Omental fat pad (tissue), 4 donors: ENCODE results near the gene CD47. TPM values are rescaled to one million over a fixed set of nuclear protein-coding genes. Genes with fewer than 3 reads are reported as not detected.

ENCODE experiments used
- ATAC-seq: fragments of 150-250 bp; one replicate; pipeline ENCODE4 v1.9.1; 2016; ENCODE audit warnings: mild to moderate bottlenecking, moderate library complexity; ENCODE audit not compliant: low FRiP score
- DNase-seq: peaks from one replicate; pipeline ENCODE4 v3.0.0-alpha.2; 2019; ENCODE audit warnings: low spot score
- total RNA-seq, 4 donors: library from RNA; depleted of rRNA; stranded (reverse); fragments of >200 nt; gene quantifications; one replicate each; pipeline ENCODE4 v1.1.0, GENCODE V29; 2016
- TF ChIP-seq, protein P1 (sequence below), 3 donors: fragments of 450-650 bp; IDR thresholded peaks; one replicate each; pipeline ENCODE4 v1.5.1; 2016 to 2017; ENCODE audit warnings: antibody characterized with exemption in 3 of 3, mild to moderate bottlenecking in 3 of 3, moderate library complexity in 2 of 3

CD47 gene
- total RNA-seq, 4 donors from 2014 or later, result 42.7 to 58.7 (median 56.0) TPM

DNA sequence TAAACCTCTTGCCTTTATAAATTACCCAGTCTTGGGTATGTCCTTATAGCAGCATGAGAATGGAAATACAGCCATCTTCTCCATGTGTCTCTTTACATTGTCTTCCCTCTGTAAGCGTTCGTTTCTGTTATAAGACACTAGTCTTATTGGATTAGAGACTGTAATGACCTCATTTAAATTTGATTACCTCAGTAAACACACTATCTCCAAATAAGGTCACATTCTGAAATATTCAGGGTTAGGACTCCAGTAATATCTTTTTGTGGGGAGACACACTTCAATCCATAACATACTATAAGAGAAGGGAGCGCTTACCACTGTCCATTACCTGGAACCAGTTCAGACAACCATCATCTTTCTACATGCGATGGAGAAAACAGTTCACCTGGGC is 34.3 kb upstream of the CD47 start:
- no peak for DNase-seq
- TF ChIP-seq, protein P1, sequence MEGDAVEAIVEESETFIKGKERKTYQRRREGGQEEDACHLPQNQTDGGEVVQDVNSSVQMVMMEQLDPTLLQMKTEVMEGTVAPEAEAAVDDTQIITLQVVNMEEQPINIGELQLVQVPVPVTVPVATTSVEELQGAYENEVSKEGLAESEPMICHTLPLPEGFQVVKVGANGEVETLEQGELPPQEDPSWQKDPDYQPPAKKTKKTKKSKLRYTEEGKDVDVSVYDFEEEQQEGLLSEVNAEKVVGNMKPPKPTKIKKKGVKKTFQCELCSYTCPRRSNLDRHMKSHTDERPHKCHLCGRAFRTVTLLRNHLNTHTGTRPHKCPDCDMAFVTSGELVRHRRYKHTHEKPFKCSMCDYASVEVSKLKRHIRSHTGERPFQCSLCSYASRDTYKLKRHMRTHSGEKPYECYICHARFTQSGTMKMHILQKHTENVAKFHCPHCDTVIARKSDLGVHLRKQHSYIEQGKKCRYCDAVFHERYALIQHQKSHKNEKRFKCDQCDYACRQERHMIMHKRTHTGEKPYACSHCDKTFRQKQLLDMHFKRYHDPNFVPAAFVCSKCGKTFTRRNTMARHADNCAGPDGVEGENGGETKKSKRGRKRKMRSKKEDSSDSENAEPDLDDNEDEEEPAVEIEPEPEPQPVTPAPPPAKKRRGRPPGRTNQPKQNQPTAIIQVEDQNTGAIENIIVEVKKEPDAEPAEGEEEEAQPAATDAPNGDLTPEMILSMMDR (IDR thresholded peaks at IDR 0.05), result no peak
- ATAC-seq, result no peak

DNA sequence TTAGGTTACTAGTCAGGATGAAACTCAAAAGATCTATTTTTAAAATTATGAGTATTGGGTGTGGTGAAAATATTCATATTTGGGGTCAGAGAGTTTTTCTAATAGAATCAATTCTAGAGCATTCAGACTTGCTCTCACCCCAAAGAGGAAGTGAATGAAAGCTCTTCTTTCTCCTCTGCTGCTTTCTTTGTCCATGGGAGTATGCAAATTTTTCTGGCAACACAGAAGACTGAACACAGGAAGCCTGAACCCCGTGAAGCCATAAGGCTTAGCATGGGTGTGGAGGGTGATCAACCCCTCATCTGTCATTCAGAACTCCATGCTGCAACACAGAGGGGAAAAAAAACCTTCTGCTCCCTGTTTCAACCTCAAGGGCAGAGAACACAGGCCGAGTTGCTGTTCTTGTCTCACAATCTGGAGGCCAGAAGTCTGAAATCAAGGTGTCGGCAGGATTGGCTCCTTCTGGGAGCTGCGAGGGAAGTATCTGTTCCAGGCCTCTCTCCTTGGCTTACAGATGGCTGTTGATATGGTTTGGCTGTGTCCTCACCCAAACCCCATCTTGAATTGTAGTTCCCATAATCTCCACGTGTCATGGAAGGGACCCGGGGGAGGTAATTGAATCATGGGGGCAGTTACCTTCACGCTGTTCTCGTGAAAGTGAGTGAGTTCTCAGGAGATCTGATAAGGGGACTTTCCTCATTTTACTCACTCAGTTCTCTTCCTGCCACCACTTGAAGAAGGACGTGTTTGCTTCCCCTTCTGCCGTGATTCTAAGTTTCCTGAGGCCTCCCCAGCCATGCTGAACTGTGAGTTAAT is 33.7 kb upstream of the CD47 start:
- ATAC-seq, result no peak
- DNase-seq, result no peak
- TF ChIP-seq, protein P1 (IDR thresholded peaks at IDR 0.05), result no peak

GRCh38 chr3:108123326-108123725 is 32.5 kb upstream of the CD47 start:
- TF ChIP-seq, protein P1 (IDR thresholded peaks at IDR 0.05), result no peak
- ATAC-seq (no peak), DNase-seq (no peak)

DNA sequence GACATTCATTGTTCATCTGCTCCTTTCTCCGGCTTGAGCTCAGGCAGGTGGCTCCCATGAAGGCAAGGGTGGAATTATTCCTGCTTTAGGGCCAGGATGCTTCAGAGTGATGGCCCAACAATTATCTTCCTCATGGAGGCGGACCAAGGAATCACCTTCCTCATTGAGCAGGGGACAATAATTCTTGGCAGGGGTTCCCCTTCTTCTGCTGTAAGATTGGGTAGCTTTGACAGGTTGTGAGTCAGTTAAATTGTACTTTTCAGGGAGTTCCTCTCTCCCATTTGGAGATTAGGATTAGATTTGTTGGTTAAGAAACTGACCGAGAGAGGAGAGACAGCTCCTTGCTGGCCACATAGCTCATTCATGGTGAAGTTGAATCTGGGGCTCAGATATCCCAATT is 31.4 kb upstream of the CD47 start:
- ATAC-seq (no peak), DNase-seq (no peak)
- TF ChIP-seq, protein P1 (IDR thresholded peaks at IDR 0.05), result no peak

DNA sequence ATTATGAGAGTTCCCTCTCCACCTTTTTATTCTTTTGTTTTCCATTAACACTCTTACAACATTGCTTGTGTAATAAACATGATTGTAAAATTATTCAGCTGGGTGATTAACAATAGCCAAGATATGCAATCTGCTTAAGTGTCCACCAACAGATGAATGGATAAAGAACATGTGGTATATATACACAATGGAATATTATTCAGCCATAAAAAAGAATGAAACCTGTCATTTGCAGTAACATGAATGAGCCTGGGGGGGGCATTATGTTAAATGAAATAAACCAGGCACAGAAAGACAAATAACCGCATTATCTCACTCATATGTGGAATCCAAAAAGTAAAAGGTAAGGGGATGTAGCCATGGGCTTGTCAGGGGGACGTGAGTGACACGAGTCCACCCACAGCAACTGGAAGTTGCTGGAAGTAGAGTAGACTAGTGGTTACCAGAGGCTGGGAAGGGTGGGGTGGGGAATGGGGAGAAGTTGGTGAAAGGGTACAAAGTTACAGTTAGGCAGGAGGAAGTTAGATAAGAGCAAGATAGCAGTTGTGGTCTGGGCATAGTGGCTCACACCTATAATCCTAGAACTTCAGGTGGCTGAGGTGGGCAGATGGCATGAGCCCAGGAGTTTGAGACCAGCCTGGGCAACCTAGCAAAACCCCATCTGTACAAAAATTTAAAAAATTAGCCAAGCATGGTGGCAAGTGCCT is 28.7 kb upstream of the CD47 start:
- DNase-seq (no peak), ATAC-seq (no peak)
- TF ChIP-seq, protein P1 (IDR thresholded peaks at IDR 0.05), result no peak

- ATAC-seq (no peak), DNase-seq (no peak)
- TF ChIP-seq, protein P1 (IDR thresholded peaks at IDR 0.05), result no peak
Measured at GRCh38 chr3:108118038-108118768, 27.4 kb upstream of the CD47 start.
